ENCODE measurements around the gene HHIPL1. TPM values are rescaled to one million over a fixed set of nuclear protein-coding genes. Genes with fewer than 3 reads are reported as not detected.

HHIPL1 gene
- total RNA-seq, 2 experiments from 2014 or later, result 0.15 to 0.31 TPM

GRCh38 chr14:99668307-99669295, 23.7 kb downstream of the HHIPL1 start:
- no peak overlapping the region for H3K4me3 Mint-ChIP-seq
- H3K4me1 Mint-ChIP-seq (ENCODE audit: low read depth), result no peaks in the 10 kb centered on the region
- CTCF ChIA-PET, result interaction anchor here (1.1 to 1.9 kb wide), 3 partner anchors 14 to 20 kb away, joined by 3 to 5 read pairs (median 5); partner anchors contain the start of gene CYP46A1

DNA sequence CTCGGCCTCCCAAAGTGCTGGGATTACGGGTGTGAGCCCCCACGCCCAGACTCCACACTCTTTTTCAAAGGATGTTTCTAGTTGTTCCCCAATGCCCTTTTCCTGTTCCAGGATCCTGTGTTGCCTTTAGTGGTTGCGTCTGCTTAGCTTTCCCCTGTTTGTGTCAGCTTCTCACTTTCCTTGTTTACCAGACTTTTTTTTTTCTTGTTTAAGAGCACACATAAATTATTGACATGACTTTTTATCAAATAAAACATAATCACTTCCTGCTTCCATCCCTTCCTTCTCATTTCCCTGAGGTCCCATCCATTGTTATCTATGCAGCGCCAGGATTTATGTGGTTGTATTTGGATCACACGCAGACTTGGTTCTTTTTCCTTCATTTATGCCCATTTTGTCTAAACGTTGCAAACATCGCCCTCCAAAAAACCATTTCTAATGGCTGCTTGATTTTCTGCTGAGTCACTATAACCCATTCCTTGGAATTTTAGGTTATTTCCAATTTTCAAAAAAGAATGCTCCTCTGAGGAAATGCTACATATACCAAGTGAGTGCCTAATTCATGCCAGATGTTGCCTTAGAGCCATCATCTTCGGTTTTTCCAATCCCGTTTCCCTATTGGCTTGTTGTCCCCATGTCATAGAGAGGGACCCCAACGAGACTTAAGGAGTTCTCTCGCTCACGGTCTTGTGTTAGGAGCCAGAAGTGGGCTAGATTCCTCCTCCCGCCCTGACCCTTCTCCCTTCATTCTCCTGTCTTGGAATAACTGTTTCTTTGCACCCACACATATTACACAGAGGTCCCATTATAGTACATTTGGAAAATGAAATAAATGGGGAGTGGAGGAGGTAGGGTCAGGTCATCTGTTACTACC, 25.7 kb downstream of the HHIPL1 start:
- H3K27ac Mint-ChIP-seq, result no peak overlapping the region
- H3K4me1 Mint-ChIP-seq (ENCODE audit: low read depth), result no peaks in the 10 kb centered on the region
- H3K4me3 Mint-ChIP-seq, result no peak overlapping the region
- no peak for DNase-seq
- peaks cover 12% of the 10 kb centered on the region for H3K27me3 Mint-ChIP-seq (ENCODE audit: low read depth)
- intact Hi-C loops (cut with micrococcal nuclease), result no loop called here
- H3K9me3 Mint-ChIP-seq, result no peaks in the 10 kb centered on the region
- CTCF ChIA-PET, result no interaction called here
- no peaks in the 10 kb centered on the region for H3K36me3 Mint-ChIP-seq (ENCODE audit: low read depth)

More at GRCh38 chr14:99668307-99669295, 23.7 kb downstream of the HHIPL1 start:
- Mint-ChIP-seq H3K36me3 (ENCODE audit: low read depth) (no peaks in the 10 kb centered on the region), H3K27me3 (ENCODE audit: low read depth) (peaks cover 9% of the 10 kb centered on the region), H3K9me3 (no peaks in the 10 kb centered on the region), H3K27ac (no peak overlapping the region)
- DNase-seq, result no peak
- intact Hi-C loops (cut with micrococcal nuclease), result no loop called here

DNA sequence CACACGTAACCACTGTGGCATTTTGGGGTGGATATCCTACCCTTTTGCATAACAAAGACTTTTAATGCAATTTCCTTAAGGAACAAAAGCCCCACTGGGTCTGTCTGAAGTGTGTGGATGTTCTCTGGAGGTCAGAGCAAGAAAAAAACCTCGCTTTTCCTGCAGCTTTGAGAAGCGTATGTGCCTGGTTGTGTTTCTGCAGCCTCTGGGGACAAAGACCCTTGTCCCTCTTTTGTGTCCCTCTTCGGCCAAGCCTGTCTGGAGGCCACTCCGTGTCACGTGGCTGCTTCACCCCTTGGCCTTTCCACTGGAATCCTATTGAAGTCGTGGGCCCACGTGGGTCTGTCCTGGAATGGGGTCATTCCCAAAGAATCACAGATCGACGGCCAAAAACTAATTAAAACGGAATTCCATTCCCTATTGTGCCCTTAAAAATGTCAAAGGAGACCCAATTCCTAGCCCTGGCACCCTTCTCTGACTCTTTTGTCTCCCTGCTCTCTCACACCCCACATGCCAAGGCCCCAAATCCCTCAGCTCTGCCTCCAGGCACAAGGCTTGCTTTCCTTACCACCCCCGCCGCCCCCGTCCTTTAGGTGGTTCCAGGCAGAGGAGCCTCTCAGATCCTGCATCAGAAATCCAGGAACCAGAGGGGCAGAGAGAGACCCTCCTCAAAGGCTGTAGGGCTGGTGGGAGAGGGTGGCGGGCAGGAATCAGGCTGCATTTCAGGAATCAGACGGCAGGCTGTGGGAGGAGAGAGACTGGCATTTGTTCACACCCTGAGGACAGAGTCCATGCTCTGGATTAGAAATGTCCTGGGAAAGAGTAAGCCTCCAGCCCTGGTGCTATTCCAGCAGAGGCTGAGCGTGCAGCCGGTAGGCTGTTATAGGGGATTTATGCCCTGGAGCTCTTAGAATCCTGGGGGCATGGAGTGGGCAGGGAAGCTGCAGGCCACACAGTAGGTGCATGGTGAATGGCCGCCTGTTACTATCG, 26.6 kb downstream of the HHIPL1 start:
- Mint-ChIP-seq H3K27ac (no peak overlapping the region), H3K9me3 (no peaks in the 10 kb centered on the region), H3K4me3 (no peak overlapping the region), H3K36me3 (ENCODE audit: low read depth) (no peaks in the 10 kb centered on the region), H3K4me1 (ENCODE audit: low read depth) (no peaks in the 10 kb centered on the region), H3K27me3 (ENCODE audit: low read depth) (peaks cover 12% of the 10 kb centered on the region)
- no peak for DNase-seq
- CTCF ChIA-PET, result no interaction called here
- intact Hi-C loops (cut with micrococcal nuclease), result no loop called here

GRCh38 chr14:99672506-99673304, 27.8 kb downstream of the HHIPL1 start:
- no peak overlapping the region for H3K4me3 Mint-ChIP-seq
- no peaks in the 10 kb centered on the region for H3K4me1 Mint-ChIP-seq (ENCODE audit: low read depth)
- DNase-seq, result no peak

DNA sequence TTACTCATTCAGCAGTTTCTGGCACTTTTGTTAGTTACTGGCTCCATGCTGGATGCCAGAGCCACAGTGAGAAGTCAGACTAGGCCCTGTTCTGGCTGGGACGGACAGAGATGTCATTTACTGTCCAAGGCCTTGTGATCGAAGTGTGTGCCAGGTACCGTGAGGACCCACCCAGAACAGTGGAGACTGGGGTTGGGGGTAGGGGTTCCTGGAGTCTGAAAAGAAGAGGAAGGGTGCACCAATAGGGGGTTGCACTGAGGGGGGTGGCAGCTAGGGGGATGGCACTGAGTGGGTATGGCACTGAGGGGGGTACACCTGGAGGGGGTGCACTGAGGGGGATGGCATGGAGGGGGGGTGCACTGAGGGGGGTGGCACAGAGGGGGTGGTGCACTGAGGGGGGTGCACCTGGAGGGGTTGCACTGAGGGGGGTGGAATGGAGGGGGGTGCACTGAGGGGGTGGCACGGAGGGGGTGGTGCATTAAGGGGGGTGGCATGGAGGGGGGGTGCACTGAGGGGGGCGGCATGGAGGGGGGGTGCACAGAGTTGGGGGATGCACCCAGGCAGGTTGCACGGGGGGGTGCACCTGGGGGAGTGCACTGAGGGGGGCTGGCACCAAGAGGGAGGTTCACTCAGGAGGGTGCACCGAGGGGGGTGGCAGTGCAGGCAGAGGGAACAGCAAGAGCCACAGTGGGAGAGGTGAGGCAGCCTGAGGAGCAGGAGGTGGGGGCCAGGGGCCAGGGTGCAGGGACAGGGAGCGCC, 28.6 kb downstream of the HHIPL1 start:
- intact Hi-C loops (cut with micrococcal nuclease), result no loop called here
- peaks cover 14% of the 10 kb centered on the region for H3K27me3 Mint-ChIP-seq (ENCODE audit: low read depth)
- DNase-seq, result no peak
- CTCF ChIA-PET, result interaction anchor here (0.6 to 0.9 kb wide), 2 partner anchors 206 to 1448 kb away, joined by 5 to 7 read pairs; no protein-coding TSS in a partner anchor
- peaks cover 1% of the 10 kb centered on the region for H3K36me3 Mint-ChIP-seq (ENCODE audit: low read depth)
- H3K4me1 Mint-ChIP-seq (ENCODE audit: low read depth), result no peaks in the 10 kb centered on the region
- H3K9me3 Mint-ChIP-seq, result peaks cover 7% of the 10 kb centered on the region
- no peak overlapping the region for H3K27ac Mint-ChIP-seq
- no peak overlapping the region for H3K4me3 Mint-ChIP-seq

More at GRCh38 chr14:99672506-99673304, 27.8 kb downstream of the HHIPL1 start:
- peaks cover 1% of the 10 kb centered on the region for H3K36me3 Mint-ChIP-seq (ENCODE audit: low read depth)
- intact Hi-C loops (cut with micrococcal nuclease), result no loop called here
- peaks cover 14% of the 10 kb centered on the region for H3K27me3 Mint-ChIP-seq (ENCODE audit: low read depth)
- no peak overlapping the region for H3K27ac Mint-ChIP-seq
- H3K9me3 Mint-ChIP-seq, result no peaks in the 10 kb centered on the region
- CTCF ChIA-PET, result interaction anchor here (0.6 to 0.9 kb wide), 2 partner anchors 205 to 1449 kb away, joined by 5 to 7 read pairs; no protein-coding TSS in a partner anchor

- H3K27ac Mint-ChIP-seq, result no peak overlapping the region
These were observed 29.2 kb downstream of the HHIPL1 start for GRCh38 chr14:99674064-99674650.

GRCh38 chr14:99674776-99675381, 29.9 kb downstream of the HHIPL1 start:
- Mint-ChIP-seq H3K9me3 (peaks cover 13% of the 10 kb centered on the region), H3K36me3 (ENCODE audit: low read depth) (peaks cover 1% of the 10 kb centered on the region), H3K4me1 (ENCODE audit: low read depth) (no peaks in the 10 kb centered on the region), H3K4me3 (no peak overlapping the region), H3K27me3 (ENCODE audit: low read depth) (peaks cover 14% of the 10 kb centered on the region), H3K27ac (no peak overlapping the region)
- no peak for DNase-seq
- CTCF ChIA-PET, result no interaction called here
- intact Hi-C loops (cut with micrococcal nuclease), result no loop called here

More at GRCh38 chr14:99674064-99674650, 29.2 kb downstream of the HHIPL1 start:
- H3K27me3 Mint-ChIP-seq (ENCODE audit: low read depth), result peaks cover 14% of the 10 kb centered on the region
- H3K4me3 Mint-ChIP-seq, result no peak overlapping the region
- no peak for DNase-seq
- no peaks in the 10 kb centered on the region for H3K4me1 Mint-ChIP-seq (ENCODE audit: low read depth)
- intact Hi-C loops (cut with micrococcal nuclease), result no loop called here
- H3K9me3 Mint-ChIP-seq, result peaks cover 12% of the 10 kb centered on the region
- CTCF ChIA-PET, result no interaction called here
- H3K36me3 Mint-ChIP-seq (ENCODE audit: low read depth), result peaks cover 1% of the 10 kb centered on the region

- Mint-ChIP-seq H3K36me3 (ENCODE audit: low read depth) (peaks cover 1% of the 10 kb centered on the region), H3K27ac (no peak overlapping the region), H3K9me3 (peaks cover 13% of the 10 kb centered on the region), H3K27me3 (ENCODE audit: low read depth) (peaks cover 14% of the 10 kb centered on the region), H3K4me1 (ENCODE audit: low read depth) (no peaks in the 10 kb centered on the region), H3K4me3 (no peak overlapping the region)
- intact Hi-C loops (cut with micrococcal nuclease), result no loop called here
- no peak for DNase-seq
- CTCF ChIA-PET, result no interaction called here
These were observed 30.5 kb downstream of the HHIPL1 start for GRCh38 chr14:99675382-99675835.

DNA sequence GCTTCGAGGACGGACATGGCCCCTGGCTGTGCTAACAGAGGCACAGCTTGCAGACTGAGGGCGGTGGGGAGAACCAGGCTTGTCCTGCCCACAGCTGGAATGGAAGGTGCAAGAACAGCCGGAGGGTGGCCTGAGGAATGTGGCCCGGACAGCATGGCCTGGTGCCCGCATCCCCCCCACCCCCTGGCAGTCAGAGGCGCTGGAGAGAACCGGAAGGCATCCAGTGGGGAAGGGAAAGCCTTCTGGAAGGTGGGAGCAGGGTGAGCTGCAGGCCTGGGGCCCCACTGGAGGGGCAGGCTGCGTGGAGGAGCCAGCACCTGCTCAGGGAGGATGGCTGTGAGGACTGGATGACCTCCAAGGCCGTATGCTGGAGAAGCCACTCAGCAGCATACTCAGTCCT, 31.0 kb downstream of the HHIPL1 start:
- H3K27ac Mint-ChIP-seq, result no peak overlapping the region
- CTCF ChIA-PET, result no interaction called here
- intact Hi-C loops (cut with micrococcal nuclease), result no loop called here

GRCh38 chr14:99676657-99677056, 31.7 kb downstream of the HHIPL1 start:
- Mint-ChIP-seq H3K27me3 (ENCODE audit: low read depth) (peaks cover 11% of the 10 kb centered on the region), H3K36me3 (ENCODE audit: low read depth) (peaks cover 1% of the 10 kb centered on the region), H3K4me1 (ENCODE audit: low read depth) (no peaks in the 10 kb centered on the region), H3K27ac (no peak overlapping the region), H3K4me3 (no peak overlapping the region), H3K9me3 (peaks cover 13% of the 10 kb centered on the region)
- CTCF ChIA-PET, result no interaction called here
- intact Hi-C loops (cut with micrococcal nuclease), result no loop called here
- DNase-seq, result no peak

More for the DNA sequence above, 31.0 kb downstream of the HHIPL1 start:
- DNase-seq, result no peak
- Mint-ChIP-seq H3K4me1 (ENCODE audit: low read depth) (no peaks in the 10 kb centered on the region), H3K9me3 (peaks cover 13% of the 10 kb centered on the region), H3K27me3 (ENCODE audit: low read depth) (peaks cover 14% of the 10 kb centered on the region), H3K4me3 (no peak overlapping the region), H3K36me3 (ENCODE audit: low read depth) (peaks cover 1% of the 10 kb centered on the region)
